GM21529 (cell line): ENCODE measurements around the gene NBEAL1.
"Not testable (repeated sequence)": the region's sequence is repeated elsewhere in the genome, so short reads cannot be mapped to it uniquely, and the experiment has no call there.

Experiments
- ATAC-seq: cut with Tn5 transposase; IDR thresholded peaks from one replicate; pipeline ENCODE4 v1.9.1; 2021; ENCODE audit not compliant: unreplicated experiment

The NBEAL1 gene

GRCh38 chr2:203038586-203038985, 23.9 kb downstream of the NBEAL1 start:
- ATAC-seq = no peak

GRCh38 chr2:203039211-203039610, 24.5 kb downstream of the NBEAL1 start:
- not testable (repeated sequence) for ATAC-seq

- ATAC-seq = no peak
Observed at GRCh38 chr2:203040966-203041521, 26.4 kb downstream of the NBEAL1 start.

GRCh38 chr2:203042178-203042577, 27.5 kb downstream of the NBEAL1 start:
- no peak for ATAC-seq

GRCh38 chr2:203043226-203043625, 28.6 kb downstream of the NBEAL1 start:
- ATAC-seq = no peak

- ATAC-seq = no peak
Observed at GRCh38 chr2:203045867-203046266, 31.2 kb downstream of the NBEAL1 start.

GRCh38 chr2:203052539-203052938, 37.9 kb downstream of the NBEAL1 start:
- ATAC-seq = no peak

GRCh38 chr2:203059567-203060240, 45.0 kb downstream of the NBEAL1 start:
- no peak for ATAC-seq

GRCh38 chr2:203061346-203061745, 46.7 kb downstream of the NBEAL1 start:
- no peak for ATAC-seq

GRCh38 chr2:203062126-203062525, 47.5 kb downstream of the NBEAL1 start:
- no peak for ATAC-seq

GRCh38 chr2:203066519-203067091, 51.9 kb downstream of the NBEAL1 start:
- not testable (repeated sequence) for ATAC-seq

- no peak for ATAC-seq
Observed at GRCh38 chr2:203070701-203071100, 56.0 kb downstream of the NBEAL1 start.

- ATAC-seq = no peak
Observed at GRCh38 chr2:203071148-203071547, 56.5 kb downstream of the NBEAL1 start.

- ATAC-seq = no peak
Observed at GRCh38 chr2:203072371-203072770, 57.7 kb downstream of the NBEAL1 start.

GRCh38 chr2:203077451-203077850, 62.8 kb downstream of the NBEAL1 start:
- no peak for ATAC-seq

- ATAC-seq = no peak
Observed at GRCh38 chr2:203080447-203081045, 65.9 kb downstream of the NBEAL1 start.

GRCh38 chr2:203083328-203083727, 68.7 kb downstream of the NBEAL1 start:
- ATAC-seq = no peak

- not testable (repeated sequence) for ATAC-seq
Observed at GRCh38 chr2:203086381-203086780, 71.7 kb downstream of the NBEAL1 start.

GRCh38 chr2:203090721-203091120, 76.0 kb downstream of the NBEAL1 start:
- not testable (repeated sequence) for ATAC-seq

- ATAC-seq = no peak
Observed at GRCh38 chr2:203097735-203098134, 83.1 kb downstream of the NBEAL1 start.

- not testable (repeated sequence) for ATAC-seq
Observed at GRCh38 chr2:203102357-203102756, 87.7 kb downstream of the NBEAL1 start.

GRCh38 chr2:203104273-203104672, 89.6 kb downstream of the NBEAL1 start:
- no peak for ATAC-seq
